Glutamatergic neuron (in vitro differentiated cells): ENCODE results near the gene PRDM8. TPM values are rescaled to one million over a fixed set of nuclear protein-coding genes. Genes with fewer than 3 reads are reported as not detected.
A peak's percentile ranks its signal among the peaks of the same experiment; 100 is the strongest.

Experiments used
- DNase-seq: peaks from one replicate; pipeline ENCODE4 v3.0.0; 2022
- H3K27ac Mint-ChIP-seq: one replicate; pipeline ENCODE4 v1.8.0; 2020; ENCODE audit warnings: mild to moderate bottlenecking, mixed read lengths, inconsistent platforms; ENCODE audit not compliant: unreplicated experiment
- H3K27me3 Mint-ChIP-seq: one replicate; pipeline ENCODE4 v1.8.0; 2020; ENCODE audit warnings: mild to moderate bottlenecking, moderate library complexity, mixed read lengths, inconsistent platforms; ENCODE audit not compliant: unreplicated experiment
- H3K36me3 Mint-ChIP-seq: one replicate; pipeline ENCODE4 v1.8.0; 2020; ENCODE audit warnings: mild to moderate bottlenecking, mixed read lengths, inconsistent platforms; ENCODE audit not compliant: unreplicated experiment
- H3K4me1 Mint-ChIP-seq: one replicate; pipeline ENCODE4 v1.8.0; 2020; ENCODE audit warnings: mild to moderate bottlenecking, low read depth, mixed read lengths, inconsistent platforms; ENCODE audit not compliant: unreplicated experiment
- H3K4me3 Mint-ChIP-seq: one replicate; pipeline ENCODE4 v1.8.0; 2020; ENCODE audit warnings: mild to moderate bottlenecking, mixed read lengths, inconsistent platforms; ENCODE audit not compliant: unreplicated experiment
- H3K9me3 Mint-ChIP-seq: one replicate; pipeline ENCODE4 v1.8.0; 2020; ENCODE audit warnings: mild to moderate bottlenecking, moderate library complexity, mixed read lengths, inconsistent platforms; ENCODE audit not compliant: unreplicated experiment
- total RNA-seq: library from RNA; stranded (reverse); fragmentation: NEBNext Ultra II Directional; extraction: Animal tissue kit (Norgen Biotek cat#: 25700); gene quantifications from one replicate; pipeline ENCODE4 v1.2.1, GENCODE V29; 2021; ENCODE audit not compliant: unreplicated experiment
- TF ChIP-seq, protein P1 (sequence below): fragments of 200-600 bp; sonication (generic); IDR thresholded peaks from one replicate; pipeline ENCODE4 v1.5.0; 2021; ENCODE audit not compliant: partially characterized antibody, unreplicated experiment

PRDM8 gene
- total RNA-seq, 1 donor from 2014 or later: 16.6 TPM

GRCh38 chr4:80196259-80196921, 913 bp upstream of the PRDM8 start:
- peak overlapping the region; percentile 45 for H3K27ac Mint-ChIP-seq
- peaks cover 14% of the 10 kb centered on the region for H3K9me3 Mint-ChIP-seq
- DNase-seq: peak; percentile 67
- H3K36me3 Mint-ChIP-seq: no peaks in the 10 kb centered on the region
- H3K4me3 Mint-ChIP-seq: peak overlapping the region; percentile 95
- TF ChIP-seq, protein P1, sequence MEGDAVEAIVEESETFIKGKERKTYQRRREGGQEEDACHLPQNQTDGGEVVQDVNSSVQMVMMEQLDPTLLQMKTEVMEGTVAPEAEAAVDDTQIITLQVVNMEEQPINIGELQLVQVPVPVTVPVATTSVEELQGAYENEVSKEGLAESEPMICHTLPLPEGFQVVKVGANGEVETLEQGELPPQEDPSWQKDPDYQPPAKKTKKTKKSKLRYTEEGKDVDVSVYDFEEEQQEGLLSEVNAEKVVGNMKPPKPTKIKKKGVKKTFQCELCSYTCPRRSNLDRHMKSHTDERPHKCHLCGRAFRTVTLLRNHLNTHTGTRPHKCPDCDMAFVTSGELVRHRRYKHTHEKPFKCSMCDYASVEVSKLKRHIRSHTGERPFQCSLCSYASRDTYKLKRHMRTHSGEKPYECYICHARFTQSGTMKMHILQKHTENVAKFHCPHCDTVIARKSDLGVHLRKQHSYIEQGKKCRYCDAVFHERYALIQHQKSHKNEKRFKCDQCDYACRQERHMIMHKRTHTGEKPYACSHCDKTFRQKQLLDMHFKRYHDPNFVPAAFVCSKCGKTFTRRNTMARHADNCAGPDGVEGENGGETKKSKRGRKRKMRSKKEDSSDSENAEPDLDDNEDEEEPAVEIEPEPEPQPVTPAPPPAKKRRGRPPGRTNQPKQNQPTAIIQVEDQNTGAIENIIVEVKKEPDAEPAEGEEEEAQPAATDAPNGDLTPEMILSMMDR: no peak
- peaks cover 11% of the 10 kb centered on the region for H3K27me3 Mint-ChIP-seq
- H3K4me1 Mint-ChIP-seq: peaks cover 30% of the 10 kb centered on the region

DNA sequence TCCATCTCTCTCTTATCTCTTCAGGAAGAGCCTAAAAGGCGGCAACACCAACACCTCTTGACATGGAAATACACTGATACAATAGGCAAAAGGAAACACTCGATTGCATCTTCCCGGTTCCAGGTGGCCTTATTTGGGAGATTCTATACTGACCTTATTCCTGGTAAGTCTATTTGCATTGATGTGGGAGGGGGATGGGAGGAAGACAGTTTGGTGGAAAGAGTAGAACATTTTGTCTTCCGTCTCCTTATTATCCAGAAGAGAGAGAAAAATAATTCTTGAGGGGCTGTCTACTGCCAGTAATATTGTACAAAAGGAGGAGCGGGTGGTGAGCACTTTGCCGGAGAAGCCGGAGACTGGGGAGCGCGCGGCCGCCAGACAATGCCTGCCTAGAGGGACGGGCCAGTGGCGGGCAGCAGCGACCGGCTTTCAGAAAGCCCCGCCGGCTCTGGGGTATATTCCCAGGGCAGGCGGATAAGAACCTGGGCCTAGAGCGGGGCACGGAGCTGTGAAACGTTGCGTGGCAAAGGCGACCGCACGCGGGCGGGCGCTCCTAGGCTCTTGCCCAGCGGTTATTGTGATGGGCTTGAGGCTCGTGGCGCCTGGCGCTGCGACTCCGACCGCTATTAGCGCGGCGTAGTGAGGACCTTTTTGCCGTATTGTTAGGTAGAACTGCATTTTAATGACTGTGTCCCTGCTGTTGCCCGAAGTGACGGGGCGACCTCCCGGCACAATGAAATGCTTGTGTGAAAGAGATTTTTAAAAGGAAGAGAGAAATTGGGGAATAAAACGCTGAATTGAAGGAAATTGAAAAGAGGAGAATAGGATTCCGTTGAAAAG, 518 bp downstream of the PRDM8 start:
- Mint-ChIP-seq H3K36me3 (no peaks in the 10 kb centered on the region), H3K4me3 (peak overlapping the region; percentile 95), H3K4me1 (peaks cover 33% of the 10 kb centered on the region), H3K27me3 (peaks cover 12% of the 10 kb centered on the region), H3K9me3 (peaks cover 14% of the 10 kb centered on the region), H3K27ac (peak overlapping the region; percentile 60)
- DNase-seq: peak; percentile 75
- TF ChIP-seq, protein P1: no peak

DNA sequence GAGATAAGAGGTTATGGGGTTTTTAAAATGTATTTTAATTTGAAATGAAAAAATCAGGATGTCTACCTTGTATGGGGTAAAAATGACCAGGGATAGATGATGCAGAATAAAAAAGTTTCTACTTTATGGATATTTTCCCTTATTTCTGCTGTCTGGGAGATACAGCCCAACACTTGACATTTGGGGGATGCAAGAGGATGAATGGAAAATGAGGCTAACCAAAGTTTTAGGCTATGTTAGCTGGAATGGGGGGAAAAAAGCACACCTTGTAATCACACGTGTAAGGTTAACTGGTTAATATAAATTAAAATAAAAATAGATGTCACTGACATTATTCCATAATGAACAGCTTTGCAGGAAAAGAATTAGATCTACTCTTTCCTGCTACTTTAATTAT, 1.1 kb downstream of the PRDM8 start:
- peaks cover 15% of the 10 kb centered on the region for H3K27me3 Mint-ChIP-seq
- H3K36me3 Mint-ChIP-seq: no peaks in the 10 kb centered on the region
- no peak for DNase-seq
- peaks cover 33% of the 10 kb centered on the region for H3K4me1 Mint-ChIP-seq
- peak overlapping the region; percentile 95 for H3K4me3 Mint-ChIP-seq
- TF ChIP-seq, protein P1: no peak
- H3K27ac Mint-ChIP-seq: no peak overlapping the region
- H3K9me3 Mint-ChIP-seq: peaks cover 16% of the 10 kb centered on the region

- Mint-ChIP-seq H3K4me3 (peak overlapping the region; percentile 54), H3K27ac (no peak overlapping the region), H3K27me3 (peaks cover 15% of the 10 kb centered on the region), H3K9me3 (peaks cover 16% of the 10 kb centered on the region), H3K4me1 (peaks cover 33% of the 10 kb centered on the region), H3K36me3 (no peaks in the 10 kb centered on the region)
- DNase-seq: no peak
- TF ChIP-seq, protein P1: no peak
Observed at GRCh38 chr4:80199004-80199560, 1.8 kb downstream of the PRDM8 start.
